HG03196 (cell line): ENCODE results near the gene KNOP1.
"Not testable (repeated sequence)": the region's sequence is repeated elsewhere in the genome, so short reads cannot be mapped to it uniquely, and the experiment has no call there.

Experiments
- ATAC-seq: cut with Tn5 transposase; IDR thresholded peaks from one replicate; pipeline ENCODE4 v1.9.1; 2021; ENCODE audit not compliant: unreplicated experiment

Gene KNOP1

GRCh38 chr16:19688396-19689024 lies 29.5 kb downstream of the KNOP1 start:
- ATAC-seq: no peak

GRCh38 chr16:19687279-19687678 lies 30.7 kb downstream of the KNOP1 start:
- no peak for ATAC-seq

GRCh38 chr16:19685176-19685575 lies 32.9 kb downstream of the KNOP1 start:
- no peak for ATAC-seq

- ATAC-seq: no peak
These were observed 34.4 kb downstream of the KNOP1 start for GRCh38 chr16:19683453-19684236.

DNA sequence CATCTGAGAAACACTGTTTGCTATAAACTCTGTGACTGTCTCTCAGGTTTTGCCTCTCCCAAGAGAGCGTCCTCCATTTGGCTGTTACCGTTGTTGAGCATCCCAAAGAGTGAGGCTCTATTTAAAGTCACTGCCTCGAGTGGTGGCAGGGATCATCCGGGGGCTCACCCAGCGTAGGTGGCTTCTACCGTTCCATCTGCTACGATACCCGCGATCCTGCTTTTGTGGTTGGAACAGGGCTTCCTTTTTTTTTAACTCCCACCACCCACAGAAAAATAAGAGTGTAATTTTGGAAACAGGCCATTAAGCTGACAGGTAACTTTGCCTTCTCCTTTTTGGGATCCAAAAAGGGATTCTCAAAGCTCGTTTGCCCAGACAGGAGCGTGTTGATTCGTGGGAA lies 36.4 kb downstream of the KNOP1 start:
- ATAC-seq: no peak

DNA sequence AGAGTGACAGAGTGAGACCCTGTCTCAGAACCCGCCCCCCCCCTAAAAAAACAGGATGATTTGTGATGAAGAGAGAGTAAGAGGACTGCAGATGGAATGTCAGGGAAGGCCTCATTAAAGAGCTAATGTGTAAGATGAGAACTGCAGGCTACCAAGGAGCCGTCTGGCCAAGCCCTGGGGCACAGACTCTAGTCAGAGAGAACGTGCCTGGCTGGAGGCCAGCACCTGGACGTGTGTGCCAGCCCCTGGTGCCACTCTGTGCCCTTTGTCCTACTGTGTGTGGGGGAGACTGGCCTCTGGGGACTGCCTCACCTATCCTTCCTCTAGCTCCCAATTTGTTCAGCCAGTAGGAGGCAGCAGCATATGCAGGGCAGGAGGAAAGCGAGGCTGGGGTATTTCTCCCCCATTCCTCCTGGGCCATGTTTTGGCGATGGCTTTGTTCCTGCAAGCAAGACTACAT lies 37.1 kb downstream of the KNOP1 start:
- ATAC-seq: no peak

- ATAC-seq: not testable (repeated sequence)
These were observed 38.7 kb downstream of the KNOP1 start for GRCh38 chr16:19679281-19679680.

- ATAC-seq: no peak
These were observed 39.2 kb downstream of the KNOP1 start for GRCh38 chr16:19678804-19679203.

GRCh38 chr16:19677402-19677801 lies 40.6 kb downstream of the KNOP1 start:
- no peak for ATAC-seq

GRCh38 chr16:19674485-19674884 lies 43.5 kb downstream of the KNOP1 start:
- no peak for ATAC-seq

GRCh38 chr16:19672378-19672777 lies 45.6 kb downstream of the KNOP1 start:
- no peak for ATAC-seq

GRCh38 chr16:19666477-19666876 lies 51.5 kb downstream of the KNOP1 start:
- no peak for ATAC-seq

- not testable (repeated sequence) for ATAC-seq
These were observed 52.7 kb downstream of the KNOP1 start for GRCh38 chr16:19665313-19665712.

- ATAC-seq: no peak
These were observed 53.9 kb downstream of the KNOP1 start for GRCh38 chr16:19664166-19664565.

- no peak for ATAC-seq
These were observed 55.7 kb downstream of the KNOP1 start for GRCh38 chr16:19662351-19662750.

DNA sequence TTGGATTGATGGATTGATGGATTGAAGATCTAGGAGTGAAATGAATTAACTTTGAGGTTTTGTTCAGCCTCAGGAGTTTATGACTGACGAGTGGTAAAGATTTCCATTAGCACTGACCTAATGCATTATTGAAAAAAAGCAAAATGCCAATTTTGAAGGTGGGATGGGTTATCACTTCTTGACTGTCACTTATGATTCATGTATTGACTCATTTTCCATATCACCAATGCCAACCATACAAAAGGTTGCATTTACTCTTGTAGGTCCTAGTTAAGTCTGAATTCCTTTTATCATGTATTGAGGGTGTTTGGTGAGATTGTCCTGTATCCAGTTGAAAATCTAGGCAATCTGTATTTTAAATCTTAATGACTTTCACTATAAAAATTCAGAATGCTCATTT lies 57.6 kb downstream of the KNOP1 start:
- ATAC-seq: no peak

DNA sequence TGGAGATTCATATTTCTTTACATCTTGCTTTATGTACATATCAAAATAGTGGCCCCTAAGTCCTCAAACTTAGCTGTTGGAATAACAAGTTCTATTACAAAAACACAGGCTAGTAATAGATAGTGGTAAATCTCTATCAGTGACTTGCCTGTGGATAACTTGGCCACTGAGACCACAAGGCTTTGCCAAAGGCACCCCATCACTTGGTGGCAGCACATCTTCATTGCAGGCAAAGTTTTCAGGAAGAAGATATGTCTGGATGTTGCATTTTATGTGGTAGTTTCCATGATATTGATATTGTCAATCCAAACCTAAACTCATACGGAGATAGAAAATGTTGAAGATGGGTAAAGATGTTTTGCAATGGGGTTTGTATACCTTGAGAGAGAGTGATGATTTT lies 58.5 kb downstream of the KNOP1 start:
- ATAC-seq: no peak

DNA sequence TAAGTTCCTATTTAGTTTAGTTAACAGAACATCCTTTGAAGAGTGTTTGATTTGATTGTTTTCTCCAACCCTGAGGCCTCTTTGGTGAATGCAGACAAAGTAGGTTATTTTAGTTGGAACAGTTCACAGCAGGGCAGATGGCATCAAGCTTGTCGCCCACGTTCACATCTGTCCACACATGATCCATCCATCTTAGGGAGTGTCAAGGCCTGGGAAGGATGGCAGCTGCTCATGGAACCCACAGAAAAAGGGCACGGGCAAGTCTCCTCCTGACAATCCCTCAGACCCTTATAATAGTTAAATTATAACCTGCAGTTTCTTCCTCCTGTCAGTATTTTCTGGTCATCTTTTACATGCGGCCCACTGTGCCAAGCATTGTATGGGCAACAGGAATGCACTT lies 60.2 kb downstream of the KNOP1 start:
- ATAC-seq: no peak

DNA sequence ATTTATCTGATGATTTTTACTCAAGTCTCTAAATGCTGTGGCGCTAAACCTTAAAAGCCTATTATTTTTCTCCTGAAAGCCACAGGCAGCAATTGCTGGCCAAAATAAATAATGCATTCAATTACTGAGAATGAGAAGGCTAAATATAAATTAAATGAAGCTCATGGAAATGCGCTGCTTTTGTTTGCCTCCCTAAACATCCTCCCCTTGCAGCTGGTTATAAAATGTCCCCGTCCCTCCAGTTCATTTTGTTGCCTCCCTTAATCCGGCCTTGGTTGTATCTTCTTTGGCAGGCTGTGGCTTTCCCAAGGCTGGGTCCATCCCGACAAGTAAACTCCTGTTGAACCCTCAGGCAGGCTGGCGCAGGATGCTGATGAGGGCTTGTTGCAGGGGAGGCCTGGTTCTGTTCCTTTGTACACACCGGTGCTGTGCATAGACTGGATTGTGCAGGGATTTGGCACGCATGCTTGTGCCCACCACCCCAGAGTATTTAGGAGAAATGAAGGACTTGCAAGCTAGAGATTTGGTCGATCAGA lies 62.7 kb downstream of the KNOP1 start:
- ATAC-seq: no peak

DNA sequence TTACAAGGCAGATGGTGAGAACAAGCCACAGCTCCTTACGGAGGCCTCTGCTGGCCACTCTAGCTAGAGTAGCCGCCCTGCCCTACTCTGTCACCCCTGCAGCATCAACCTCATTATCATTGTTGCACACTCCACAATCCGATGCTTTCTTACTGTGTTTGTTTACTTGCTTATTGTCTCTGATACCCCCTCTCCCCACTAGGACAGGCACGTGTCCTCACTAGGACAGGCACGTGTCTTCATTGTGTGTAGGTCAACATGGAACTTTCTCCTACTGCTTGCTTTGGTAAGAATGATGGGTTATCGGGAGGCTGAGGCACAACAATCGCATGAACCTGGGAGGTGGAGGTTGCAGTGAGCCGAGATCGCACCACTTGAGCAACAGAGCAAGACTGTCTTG lies 63.9 kb downstream of the KNOP1 start:
- ATAC-seq: no peak
